Measurements from ENCODE around the gene ERF. TPM values are rescaled to one million over a fixed set of nuclear protein-coding genes. Genes with fewer than 3 reads are reported as not detected.

ERF gene
- total RNA-seq, 2 experiments from 2014 or later, result 65.5 to 66.4 TPM

DNA sequence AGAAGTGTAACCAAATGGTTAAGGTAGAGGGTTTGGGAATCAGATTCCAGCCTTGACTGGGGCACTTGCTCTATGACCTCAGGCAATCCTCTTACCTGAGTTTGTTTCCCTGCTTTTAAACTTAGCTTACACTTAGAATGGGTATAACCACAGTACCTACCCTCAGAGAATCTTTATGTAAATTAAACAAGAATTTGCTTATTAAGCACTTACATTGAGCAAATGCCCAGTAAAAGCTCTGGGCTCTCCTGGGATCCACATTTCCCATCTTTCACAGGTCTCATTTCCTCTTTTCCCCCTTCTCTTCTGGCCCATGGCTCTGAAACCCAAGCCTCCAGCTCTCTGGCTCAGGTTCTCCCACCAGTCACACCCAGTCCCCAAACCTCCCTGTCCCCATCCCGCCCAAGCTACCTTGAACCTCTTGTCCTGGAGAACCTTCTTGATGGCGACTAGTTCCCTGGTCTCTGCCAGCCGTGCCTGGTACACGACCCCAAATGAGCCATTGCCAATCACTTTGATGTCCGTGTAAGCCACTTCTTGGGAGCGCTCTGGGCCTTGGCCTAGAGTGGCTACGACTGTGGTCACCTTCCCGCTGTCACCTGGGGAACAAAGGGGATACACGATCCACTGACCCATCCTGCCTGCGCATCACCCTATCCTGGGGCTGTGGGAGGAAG is 15.2 kb downstream of the ERF start:
- no peak overlapping the region for H3K4me3 Mint-ChIP-seq
- no peaks in the 10 kb centered on the region for H3K9me3 Mint-ChIP-seq (ENCODE audit: low read depth)
- no peak for ATAC-seq
- H3K4me1 Mint-ChIP-seq, result peaks cover 27% of the 10 kb centered on the region
- CTCF ChIA-PET, result interaction anchor here (1.1 to 2.2 kb wide), 4 partner anchors 12 to 115 kb away, joined by 3 to 6 read pairs (median 4); no protein-coding TSS in a partner anchor
- H3K27ac Mint-ChIP-seq, result peak overlapping the region; percentile 39
- POLR2A ChIA-PET, result interaction anchor here (0.7 kb wide), 1 partner anchor 1546 kb away, joined by 3 read pairs; no protein-coding TSS in a partner anchor
- no peaks in the 10 kb centered on the region for H3K27me3 Mint-ChIP-seq
- intact Hi-C loops (cut with DNase I, micrococcal nuclease), result no loop called here
- no peak for DNase-seq
- H3K36me3 Mint-ChIP-seq (ENCODE audit: low read depth), result peaks cover 30% of the 10 kb centered on the region

DNA sequence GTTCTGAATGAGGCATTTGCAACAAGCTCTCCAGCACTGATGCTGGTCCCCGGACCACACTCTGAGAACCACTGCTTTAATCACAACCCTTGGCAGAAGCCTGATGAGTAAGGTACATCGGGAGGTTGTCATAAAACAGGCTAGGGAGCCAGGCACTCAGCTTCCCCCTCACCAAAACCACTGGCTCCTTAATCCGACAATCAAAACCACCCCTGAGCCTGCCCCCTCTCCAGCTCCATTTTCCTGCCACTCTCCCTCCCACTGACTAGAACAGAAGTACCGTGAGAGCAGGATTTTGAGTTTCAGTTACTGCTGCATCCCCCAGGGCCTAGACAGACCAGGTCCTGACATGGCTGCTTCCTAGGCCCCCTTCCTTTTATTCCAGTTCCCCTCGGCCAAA is 19.7 kb downstream of the ERF start:
- ChIA-PET POLR2A (interaction anchor here (0.6 kb wide), 1 partner anchor 18 kb away, joined by 7 read pairs; the partner anchor contains the start of gene DEDD2), CTCF (interaction anchor here (0.6 to 0.9 kb wide), 4 partner anchors 15 to 119 kb away, joined by 3 read pairs; partner anchors contain the start of gene ZNF526)
- intact Hi-C loops (cut with DNase I, micrococcal nuclease), result no loop called here
- H3K9me3 Mint-ChIP-seq (ENCODE audit: low read depth), result no peaks in the 10 kb centered on the region
- peaks cover 55% of the 10 kb centered on the region for H3K36me3 Mint-ChIP-seq (ENCODE audit: low read depth)
- DNase-seq (no peak), ATAC-seq (no peak)
- no peak overlapping the region for H3K4me3 Mint-ChIP-seq
- H3K27ac Mint-ChIP-seq, result no peak overlapping the region
- H3K4me1 Mint-ChIP-seq, result peaks cover 15% of the 10 kb centered on the region
- no peaks in the 10 kb centered on the region for H3K27me3 Mint-ChIP-seq

DNA sequence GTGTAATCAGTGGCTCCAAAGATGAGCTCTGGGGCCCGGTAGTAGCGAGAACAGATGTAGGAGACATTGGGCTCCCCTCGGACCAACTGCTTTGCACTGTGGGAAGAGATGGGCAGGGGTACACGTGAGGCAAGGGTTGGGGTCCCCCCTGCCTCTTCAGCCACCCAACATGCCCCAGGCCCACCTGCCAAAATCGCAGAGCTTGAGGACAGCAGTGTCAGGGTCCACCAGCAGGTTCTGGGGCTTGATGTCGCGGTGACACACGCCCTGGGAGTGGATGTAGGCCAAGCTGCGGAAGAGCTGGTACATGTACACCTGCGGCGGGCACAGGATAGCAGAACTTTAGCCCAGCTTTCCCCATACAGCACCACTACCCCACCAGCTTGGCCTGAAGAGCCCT is 20.6 kb downstream of the ERF start:
- H3K4me1 Mint-ChIP-seq, result peaks cover 11% of the 10 kb centered on the region
- ATAC-seq (no peak), DNase-seq (no peak)
- ChIA-PET POLR2A (no interaction called here), CTCF (interaction anchor here (0.6 to 2.9 kb wide), 3 partner anchors 8 to 126 kb away, joined by 3 to 8 read pairs (median 3); partner anchors contain the start of gene GSK3A)
- no peak overlapping the region for H3K4me3 Mint-ChIP-seq
- intact Hi-C loops (cut with DNase I, micrococcal nuclease), result no loop called here
- H3K9me3 Mint-ChIP-seq (ENCODE audit: low read depth), result no peaks in the 10 kb centered on the region
- H3K27ac Mint-ChIP-seq, result no peak overlapping the region
- peaks cover 54% of the 10 kb centered on the region for H3K36me3 Mint-ChIP-seq (ENCODE audit: low read depth)
- no peaks in the 10 kb centered on the region for H3K27me3 Mint-ChIP-seq

DNA sequence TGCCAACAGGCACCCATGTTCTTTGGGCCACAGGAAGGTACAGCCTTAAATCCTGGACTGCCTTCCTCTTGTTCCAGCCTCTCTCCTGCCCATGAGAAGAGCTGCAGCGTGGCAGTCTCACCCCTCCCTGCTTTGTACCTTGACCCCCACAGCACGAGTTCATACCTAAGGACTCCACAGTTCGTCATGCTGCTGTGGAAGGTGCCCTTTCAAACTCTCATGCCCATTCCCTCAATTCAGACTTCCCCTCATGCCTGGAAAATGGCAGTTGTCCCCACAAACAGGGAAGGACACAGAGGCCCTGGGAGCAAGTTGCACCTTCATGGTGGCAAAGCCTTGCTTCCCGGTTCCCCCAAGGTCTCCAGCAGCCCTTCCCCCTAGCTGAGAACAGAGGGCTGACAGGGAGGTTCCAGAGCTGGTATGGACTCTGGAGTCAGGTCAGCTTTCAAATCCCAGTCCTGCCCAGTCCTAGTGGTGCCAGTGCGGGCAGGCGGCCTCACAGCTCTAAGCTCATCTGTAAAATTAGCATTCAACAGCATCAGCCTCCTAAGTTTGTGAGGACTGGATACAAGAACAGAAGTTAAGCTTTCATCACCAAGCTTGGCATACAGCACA is 21.1 kb downstream of the ERF start:
- ATAC-seq (no peak), DNase-seq (no peak)
- peak overlapping the region; percentile 3 for H3K27ac Mint-ChIP-seq
- POLR2A ChIA-PET, result no interaction called here
- CTCF ChIA-PET, result interaction anchor here (0.6 to 2.9 kb wide), 5 partner anchors 9 to 125 kb away, joined by 3 to 8 read pairs (median 3); partner anchors contain the start of genes GSK3A and ZNF526
- H3K27me3 Mint-ChIP-seq, result no peaks in the 10 kb centered on the region
- H3K9me3 Mint-ChIP-seq (ENCODE audit: low read depth), result no peaks in the 10 kb centered on the region
- intact Hi-C loops (cut with DNase I, micrococcal nuclease), result no loop called here
- peaks cover 6% of the 10 kb centered on the region for H3K4me1 Mint-ChIP-seq
- H3K36me3 Mint-ChIP-seq (ENCODE audit: low read depth), result peaks cover 52% of the 10 kb centered on the region
- H3K4me3 Mint-ChIP-seq, result no peak overlapping the region

DNA sequence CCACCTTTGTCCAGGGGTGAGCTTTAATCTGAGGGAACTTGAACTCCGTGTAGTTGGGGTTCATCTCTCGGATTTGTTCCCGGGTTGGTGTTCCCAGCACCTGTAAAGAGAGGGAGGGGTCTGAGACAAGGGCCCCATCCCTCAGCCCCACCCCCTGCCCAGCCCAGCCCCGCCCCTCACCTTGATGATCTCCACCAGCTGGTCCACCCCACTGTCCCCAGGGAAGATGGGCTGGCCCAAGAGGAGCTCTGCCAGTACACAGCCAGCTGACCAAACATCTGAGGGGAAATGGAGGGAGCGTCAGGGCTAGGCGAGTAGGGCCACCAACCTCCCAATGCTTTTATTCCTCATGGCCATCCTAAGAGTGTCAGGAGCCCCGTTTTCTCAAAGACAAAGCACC is 21.8 kb downstream of the ERF start:
- peaks cover 54% of the 10 kb centered on the region for H3K36me3 Mint-ChIP-seq (ENCODE audit: low read depth)

DNA sequence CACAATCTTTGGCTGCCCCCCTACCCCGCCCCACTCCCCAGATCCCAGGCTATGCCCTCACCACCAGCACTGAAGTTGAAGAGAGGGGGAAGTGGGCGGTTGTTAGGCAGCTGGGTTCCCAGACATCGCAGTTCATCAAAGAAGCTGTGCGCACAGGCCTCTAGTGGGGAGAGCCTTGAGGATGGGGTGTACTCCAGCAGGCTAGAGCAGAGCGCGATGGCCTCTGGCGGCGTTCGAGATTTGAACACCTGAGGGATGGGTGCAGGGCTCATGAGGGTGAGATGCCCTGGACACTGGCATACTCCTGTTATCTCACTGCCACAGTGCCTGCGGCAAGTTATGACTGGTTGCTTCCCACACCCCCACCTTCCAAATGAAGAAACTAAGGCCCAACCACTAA is 22.5 kb downstream of the ERF start:
- Mint-ChIP-seq H3K9me3 (ENCODE audit: low read depth) (no peaks in the 10 kb centered on the region), H3K4me1 (peaks cover 12% of the 10 kb centered on the region), H3K27ac (no peak overlapping the region), H3K4me3 (no peak overlapping the region), H3K27me3 (no peaks in the 10 kb centered on the region), H3K36me3 (ENCODE audit: low read depth) (peaks cover 55% of the 10 kb centered on the region)
- ChIA-PET CTCF (interaction anchor here (1.5 to 2.9 kb wide), 2 partner anchors 10 to 12 kb away, joined by 3 to 8 read pairs; partner anchors contain the start of genes GSK3A and ZNF526), POLR2A (interaction anchor here (0.6 to 1.0 kb wide), 3 partner anchors 10 to 105 kb away, joined by 3 read pairs; partner anchors contain the start of gene GSK3A)
- intact Hi-C loops (cut with DNase I, micrococcal nuclease), result no loop called here
- ATAC-seq (no peak), DNase-seq (no peak)

More for the DNA sequence above, 21.8 kb downstream of the ERF start:
- ATAC-seq (no peak), DNase-seq (no peak)
- H3K27me3 Mint-ChIP-seq, result no peaks in the 10 kb centered on the region
- no peak overlapping the region for H3K27ac Mint-ChIP-seq
- H3K9me3 Mint-ChIP-seq (ENCODE audit: low read depth), result no peaks in the 10 kb centered on the region
- peaks cover 8% of the 10 kb centered on the region for H3K4me1 Mint-ChIP-seq
- CTCF ChIA-PET, result interaction anchor here (1.0 to 2.9 kb wide), 3 partner anchors 9 to 17 kb away, joined by 3 to 8 read pairs (median 3); partner anchors contain the start of genes GSK3A and ZNF526
- POLR2A ChIA-PET, result interaction anchor here (0.7 to 1.0 kb wide), 2 partner anchors 9 to 10 kb away, joined by 3 read pairs; partner anchors contain the start of gene GSK3A
- H3K4me3 Mint-ChIP-seq, result no peak overlapping the region
- intact Hi-C loops (cut with DNase I, micrococcal nuclease), result no loop called here

DNA sequence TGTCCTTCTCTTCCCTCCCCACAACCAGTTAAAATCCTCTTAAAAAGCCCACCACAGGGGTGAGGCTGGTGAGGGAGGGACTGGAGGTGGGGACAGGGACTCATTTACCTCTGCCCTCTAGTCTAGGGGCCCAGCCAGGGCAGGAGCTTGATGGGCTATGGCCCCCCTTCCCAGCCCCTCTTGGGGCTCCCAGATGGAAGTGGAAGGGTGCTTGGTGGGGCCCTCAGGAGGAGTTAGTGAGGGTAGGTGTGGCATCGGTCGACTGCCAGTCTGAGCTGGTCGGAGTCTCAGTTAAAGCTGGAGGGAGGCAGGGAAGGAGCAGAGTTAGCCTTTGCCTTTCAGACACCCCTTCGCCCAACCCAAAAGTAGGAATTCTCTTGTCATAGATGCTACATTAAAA is 24.4 kb downstream of the ERF start:
- Mint-ChIP-seq H3K27me3 (no peaks in the 10 kb centered on the region), H3K4me3 (no peak overlapping the region), H3K9me3 (ENCODE audit: low read depth) (no peaks in the 10 kb centered on the region), H3K36me3 (ENCODE audit: low read depth) (peaks cover 61% of the 10 kb centered on the region), H3K27ac (no peak overlapping the region), H3K4me1 (peaks cover 19% of the 10 kb centered on the region)
- DNase-seq (no peak), ATAC-seq (no peak)
- intact Hi-C loops (cut with DNase I, micrococcal nuclease), result no loop called here
- POLR2A ChIA-PET, result interaction anchor here (1.0 kb wide), 1 partner anchor 12 kb away, joined by 3 read pairs; the partner anchor contains the start of gene GSK3A
- CTCF ChIA-PET, result no interaction called here

DNA sequence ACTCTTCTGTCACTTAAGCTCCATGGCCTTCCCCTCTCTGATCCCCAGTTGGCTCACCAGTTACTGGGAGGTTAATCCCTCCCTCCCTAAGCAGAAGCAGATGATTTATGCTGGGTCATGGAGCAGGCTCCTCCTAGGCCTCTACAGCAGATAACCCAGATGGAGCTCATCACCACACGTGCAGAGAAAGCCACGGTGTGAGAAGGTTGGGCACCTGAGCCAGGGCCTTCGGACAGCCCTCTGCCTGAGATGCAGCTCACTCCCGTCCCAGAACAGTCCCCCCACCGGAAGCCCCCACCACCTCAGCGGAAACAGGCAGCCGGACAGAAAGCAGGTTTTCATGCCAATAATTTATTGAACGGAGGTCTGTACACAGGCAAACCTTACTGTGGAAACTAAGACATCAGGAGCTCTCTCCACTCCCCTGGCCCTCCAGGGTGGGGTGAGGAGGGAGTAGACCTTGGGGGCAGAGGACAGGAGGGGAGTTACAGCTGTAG is 25.0 kb downstream of the ERF start:
- Mint-ChIP-seq H3K27ac (peak overlapping the region; percentile 75), H3K36me3 (ENCODE audit: low read depth) (peaks cover 57% of the 10 kb centered on the region), H3K27me3 (no peaks in the 10 kb centered on the region), H3K4me1 (peaks cover 19% of the 10 kb centered on the region), H3K4me3 (no peak overlapping the region), H3K9me3 (ENCODE audit: low read depth) (no peaks in the 10 kb centered on the region)
- intact Hi-C loops (cut with DNase I, micrococcal nuclease), result no loop called here
- ATAC-seq (no peak), DNase-seq (no peak)
- ChIA-PET POLR2A (no interaction called here), CTCF (interaction anchor here (0.7 kb wide), 2 partner anchors 33 to 140 kb away, joined by 3 read pairs; no protein-coding TSS in a partner anchor)

DNA sequence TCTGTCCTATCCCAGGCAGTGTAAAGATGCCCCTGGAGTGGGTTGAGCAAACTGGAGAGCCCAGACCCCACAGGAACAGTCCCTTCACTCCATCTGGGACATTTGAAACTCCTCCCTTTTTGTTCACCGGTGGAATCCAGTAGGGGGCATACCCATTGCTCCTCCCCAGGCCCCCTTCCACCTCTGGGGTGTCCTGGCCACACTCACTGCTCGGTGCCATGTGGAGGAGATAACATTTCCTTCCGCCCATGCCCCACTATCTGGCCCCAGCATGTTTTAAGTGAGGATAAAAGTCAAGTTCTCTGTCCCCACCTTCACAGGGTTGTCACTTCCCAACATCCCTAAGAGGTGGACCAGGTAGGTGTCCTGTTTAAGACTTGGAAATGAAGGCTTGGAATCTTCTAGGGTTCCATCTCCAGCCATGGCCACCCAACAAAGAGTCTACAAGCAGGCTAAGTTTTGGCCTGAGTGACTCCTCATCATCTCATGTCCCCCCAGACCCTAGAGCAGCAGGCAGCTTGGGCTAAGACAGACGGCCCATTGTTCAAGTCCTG is 25.6 kb downstream of the ERF start:
- intact Hi-C loops (cut with DNase I, micrococcal nuclease), result no loop called here
- DNase-seq, result no peak
- Mint-ChIP-seq H3K27ac (peak overlapping the region; percentile 75), H3K4me3 (no peak overlapping the region), H3K4me1 (peaks cover 19% of the 10 kb centered on the region), H3K9me3 (ENCODE audit: low read depth) (no peaks in the 10 kb centered on the region), H3K27me3 (no peaks in the 10 kb centered on the region), H3K36me3 (ENCODE audit: low read depth) (peaks cover 58% of the 10 kb centered on the region)
- CTCF ChIA-PET, result interaction anchor here (0.7 kb wide), 2 partner anchors 32 to 139 kb away, joined by 3 read pairs; no protein-coding TSS in a partner anchor
- ATAC-seq, result no peak
- POLR2A ChIA-PET, result no interaction called here

DNA sequence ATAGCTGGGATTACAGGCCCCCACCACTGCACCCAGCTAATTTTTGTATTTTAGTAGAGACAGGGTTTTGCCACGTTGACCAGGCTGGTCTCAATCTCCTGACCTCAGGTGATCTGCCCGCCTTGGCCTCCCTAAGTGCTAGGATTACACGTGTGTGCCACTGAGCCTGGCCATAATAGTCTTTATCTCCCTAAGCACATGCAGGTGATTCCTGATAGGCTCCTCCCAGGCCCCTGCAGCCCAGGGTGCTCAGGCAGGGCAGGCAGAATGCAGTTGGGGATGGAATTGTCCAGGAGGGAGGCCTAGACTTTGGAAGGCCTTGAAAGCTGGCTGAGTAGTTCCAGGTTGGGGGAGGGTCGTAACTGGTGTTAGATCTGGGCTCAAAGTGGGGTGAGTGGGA is 26.3 kb downstream of the ERF start:
- intact Hi-C loops (cut with DNase I, micrococcal nuclease), result no loop called here
- H3K4me3 Mint-ChIP-seq, result no peak overlapping the region
- ATAC-seq (no peak), DNase-seq (no peak)
- H3K27ac Mint-ChIP-seq, result no peak overlapping the region
- no peaks in the 10 kb centered on the region for H3K27me3 Mint-ChIP-seq
- peaks cover 19% of the 10 kb centered on the region for H3K4me1 Mint-ChIP-seq
- peaks cover 55% of the 10 kb centered on the region for H3K36me3 Mint-ChIP-seq (ENCODE audit: low read depth)
- no peaks in the 10 kb centered on the region for H3K9me3 Mint-ChIP-seq (ENCODE audit: low read depth)
- ChIA-PET CTCF (no interaction called here), POLR2A (interaction anchor here (0.6 kb wide), 1 partner anchor 44 kb away, joined by 4 read pairs; no protein-coding TSS in a partner anchor)

DNA sequence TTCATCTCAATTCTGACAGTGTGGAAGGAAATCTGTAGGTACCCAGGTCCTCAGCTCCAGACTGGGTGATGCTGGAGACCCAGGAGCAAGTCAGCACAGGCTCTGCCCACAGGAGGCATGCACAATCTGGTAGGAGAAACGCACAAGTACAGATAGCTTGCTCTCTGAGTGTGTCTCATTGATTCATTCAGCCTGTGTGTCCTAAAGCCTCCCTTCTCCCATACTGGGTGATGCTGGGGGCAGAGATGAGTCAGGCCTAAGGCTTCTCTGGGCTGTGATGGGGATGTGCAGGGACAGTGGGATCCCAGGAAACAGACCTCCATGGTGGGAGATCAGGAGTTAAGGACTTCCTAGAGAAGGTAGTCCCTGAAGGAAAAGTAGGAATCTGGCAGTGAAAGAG is 28.0 kb downstream of the ERF start:
- Mint-ChIP-seq H3K27ac (no peak overlapping the region), H3K4me1 (peaks cover 29% of the 10 kb centered on the region), H3K9me3 (ENCODE audit: low read depth) (no peaks in the 10 kb centered on the region), H3K27me3 (no peaks in the 10 kb centered on the region), H3K4me3 (no peak overlapping the region), H3K36me3 (ENCODE audit: low read depth) (peaks cover 45% of the 10 kb centered on the region)
- no peak for ATAC-seq
- intact Hi-C loops (cut with DNase I, micrococcal nuclease), result no loop called here
- CTCF ChIA-PET, result interaction anchor here (0.9 kb wide), 1 partner anchor 192 kb away, joined by 3 read pairs; no protein-coding TSS in a partner anchor
- POLR2A ChIA-PET, result interaction anchor here (0.7 kb wide), 1 partner anchor 307 kb away, joined by 3 read pairs; no protein-coding TSS in a partner anchor
- DNase-seq, result no peak
